Measurements from ENCODE around the gene MFN2. TPM values are rescaled to one million over a fixed set of nuclear protein-coding genes. Genes with fewer than 3 reads are reported as not detected.

Gene MFN2
- total RNA-seq, 1 donor from 2014 or later = 75.3 TPM

DNA sequence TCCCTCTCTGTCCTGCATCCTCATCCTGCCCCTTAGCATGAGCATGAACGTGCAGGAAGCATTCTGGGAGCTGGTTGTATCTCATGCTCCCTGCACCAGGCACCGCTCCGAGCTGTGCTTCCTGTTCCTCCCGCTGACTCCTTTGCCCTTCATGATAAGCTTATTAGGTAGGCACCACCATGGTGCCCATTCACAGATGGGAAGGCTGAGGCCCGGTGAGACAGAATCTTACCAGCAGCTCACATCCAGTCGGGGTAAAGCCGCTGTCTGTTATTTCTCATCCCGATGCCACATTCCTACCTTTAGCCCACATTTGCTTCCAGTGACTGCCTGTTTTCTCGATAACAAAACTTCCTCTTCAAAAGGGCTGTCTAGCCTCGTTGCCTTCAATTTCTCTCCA is 46.3 kb downstream of the MFN2 start:
- Histone ChIP-seq H3K27me3 (ENCODE audit: control insufficient read depth, insufficient read depth, low read length) (no peaks in the 10 kb centered on the region), H3K4me3 (ENCODE audit: low read depth, low read length) (no peak overlapping the region), H3K36me3 (ENCODE audit: control insufficient read depth, insufficient read depth, low read length) (peaks cover 26% of the 10 kb centered on the region)
- TF ChIP-seq, protein P1, sequence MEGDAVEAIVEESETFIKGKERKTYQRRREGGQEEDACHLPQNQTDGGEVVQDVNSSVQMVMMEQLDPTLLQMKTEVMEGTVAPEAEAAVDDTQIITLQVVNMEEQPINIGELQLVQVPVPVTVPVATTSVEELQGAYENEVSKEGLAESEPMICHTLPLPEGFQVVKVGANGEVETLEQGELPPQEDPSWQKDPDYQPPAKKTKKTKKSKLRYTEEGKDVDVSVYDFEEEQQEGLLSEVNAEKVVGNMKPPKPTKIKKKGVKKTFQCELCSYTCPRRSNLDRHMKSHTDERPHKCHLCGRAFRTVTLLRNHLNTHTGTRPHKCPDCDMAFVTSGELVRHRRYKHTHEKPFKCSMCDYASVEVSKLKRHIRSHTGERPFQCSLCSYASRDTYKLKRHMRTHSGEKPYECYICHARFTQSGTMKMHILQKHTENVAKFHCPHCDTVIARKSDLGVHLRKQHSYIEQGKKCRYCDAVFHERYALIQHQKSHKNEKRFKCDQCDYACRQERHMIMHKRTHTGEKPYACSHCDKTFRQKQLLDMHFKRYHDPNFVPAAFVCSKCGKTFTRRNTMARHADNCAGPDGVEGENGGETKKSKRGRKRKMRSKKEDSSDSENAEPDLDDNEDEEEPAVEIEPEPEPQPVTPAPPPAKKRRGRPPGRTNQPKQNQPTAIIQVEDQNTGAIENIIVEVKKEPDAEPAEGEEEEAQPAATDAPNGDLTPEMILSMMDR (IDR thresholded peaks at IDR 0.05; ENCODE audit: insufficient read depth, low read length, severe bottlenecking) = no peak
- DNase-seq (ENCODE audit: low read depth) (no peak), FAIRE-seq (peak; percentile 7)

DNA sequence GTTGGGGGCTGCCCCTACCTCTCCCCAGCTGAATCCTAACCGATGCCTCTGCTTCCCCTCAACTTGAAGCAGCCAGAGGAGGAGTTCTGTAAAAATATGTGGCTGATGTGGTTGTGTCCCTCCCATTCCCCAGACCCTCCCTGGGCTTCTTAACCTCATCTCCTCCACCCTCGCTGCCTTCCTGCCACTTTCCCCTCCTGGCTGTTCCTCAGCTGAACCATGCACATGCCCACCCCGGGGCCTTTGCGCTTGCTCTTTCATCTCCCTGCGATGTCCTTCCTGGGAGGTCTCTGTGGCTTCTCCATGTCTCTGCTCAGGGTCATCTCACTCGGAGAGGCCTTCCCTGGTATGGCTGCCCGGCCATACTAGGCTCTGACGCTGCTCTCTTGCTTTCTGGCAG is 48.0 kb downstream of the MFN2 start:
- FAIRE-seq = no peak
- DNase-seq (ENCODE audit: low read depth) = no peak
- Histone ChIP-seq H3K4me3 (ENCODE audit: low read depth, low read length) (no peak overlapping the region), H3K27me3 (ENCODE audit: control insufficient read depth, insufficient read depth, low read length) (no peaks in the 10 kb centered on the region), H3K36me3 (ENCODE audit: control insufficient read depth, insufficient read depth, low read length) (peaks cover 18% of the 10 kb centered on the region)
- TF ChIP-seq, protein P1 (IDR thresholded peaks at IDR 0.05; ENCODE audit: insufficient read depth, low read length, severe bottlenecking) = no peak

DNA sequence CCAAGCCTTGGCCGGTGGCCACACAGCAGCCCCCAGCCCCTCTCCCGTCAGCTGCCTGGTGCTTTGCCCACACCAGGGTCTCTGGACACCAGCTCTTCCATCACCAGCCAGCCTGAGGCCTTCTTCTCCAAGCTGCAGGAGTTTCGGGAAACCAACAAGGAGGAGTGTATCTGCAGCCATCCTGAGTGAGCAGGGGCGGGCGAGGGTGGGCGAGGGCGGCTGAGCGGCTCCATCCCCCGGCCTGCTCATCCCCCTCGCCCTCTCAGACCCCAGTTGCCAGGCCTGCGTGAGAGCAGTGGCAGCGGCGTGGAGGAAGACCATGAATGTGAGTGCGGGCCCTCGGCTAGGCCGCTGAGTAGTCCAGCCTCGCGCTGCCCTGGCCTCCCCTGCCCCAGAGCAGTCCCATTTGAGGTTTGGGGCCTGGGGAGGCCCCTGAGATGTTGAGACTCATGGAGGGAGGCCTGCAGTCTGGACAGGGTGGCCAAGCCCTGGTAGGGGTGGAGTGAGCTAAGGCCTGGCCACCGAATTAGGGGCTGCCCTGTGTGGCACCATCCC is 48.8 kb downstream of the MFN2 start:
- TF ChIP-seq, protein P1 (IDR thresholded peaks at IDR 0.05; ENCODE audit: insufficient read depth, low read length, severe bottlenecking) = no peak
- no peak for FAIRE-seq
- peaks cover 16% of the 10 kb centered on the region for H3K36me3 ChIP-seq (ENCODE audit: control insufficient read depth, insufficient read depth, low read length)
- no peak overlapping the region for H3K4me3 ChIP-seq (ENCODE audit: low read depth, low read length)
- no peak for DNase-seq (ENCODE audit: low read depth)
- H3K27me3 ChIP-seq (ENCODE audit: control insufficient read depth, insufficient read depth, low read length) = no peaks in the 10 kb centered on the region

DNA sequence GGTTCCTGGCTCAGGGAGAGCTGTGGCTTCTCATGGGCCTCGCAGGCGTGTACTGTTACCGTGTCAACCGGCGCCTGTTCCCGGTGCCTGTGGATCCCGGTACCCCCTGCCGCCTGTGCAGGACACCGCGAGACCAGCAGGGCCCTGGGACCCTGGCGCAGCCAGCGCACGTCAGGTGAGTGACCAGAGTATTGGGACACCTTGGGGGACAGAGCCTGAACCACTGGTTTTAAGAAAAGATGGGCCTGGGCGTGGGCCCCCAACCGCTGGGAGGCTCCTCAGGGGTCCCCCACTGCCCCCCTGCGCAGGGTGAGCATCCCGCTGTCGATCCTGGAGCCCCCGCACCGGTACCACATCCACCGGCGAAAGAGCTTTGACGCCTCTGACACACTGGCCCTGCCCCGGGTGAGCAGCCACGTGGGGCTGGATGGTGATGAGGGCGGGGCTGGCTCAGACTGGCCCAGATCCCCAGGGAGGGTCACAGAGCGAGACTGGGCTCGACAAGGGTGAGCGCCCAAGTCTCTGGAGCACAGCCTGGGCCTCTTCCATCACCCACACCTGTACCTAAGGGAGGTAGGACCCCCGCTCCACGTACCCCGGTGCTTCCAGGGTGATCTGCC is 49.6 kb downstream of the MFN2 start:
- no peaks in the 10 kb centered on the region for H3K27me3 ChIP-seq (ENCODE audit: control insufficient read depth, insufficient read depth, low read length)
- H3K4me3 ChIP-seq (ENCODE audit: low read depth, low read length) = no peak overlapping the region
- peaks cover 16% of the 10 kb centered on the region for H3K36me3 ChIP-seq (ENCODE audit: control insufficient read depth, insufficient read depth, low read length)
- FAIRE-seq (no peak), DNase-seq (ENCODE audit: low read depth) (no peak)
- TF ChIP-seq, protein P1 (IDR thresholded peaks at IDR 0.05; ENCODE audit: insufficient read depth, low read length, severe bottlenecking) = no peak

DNA sequence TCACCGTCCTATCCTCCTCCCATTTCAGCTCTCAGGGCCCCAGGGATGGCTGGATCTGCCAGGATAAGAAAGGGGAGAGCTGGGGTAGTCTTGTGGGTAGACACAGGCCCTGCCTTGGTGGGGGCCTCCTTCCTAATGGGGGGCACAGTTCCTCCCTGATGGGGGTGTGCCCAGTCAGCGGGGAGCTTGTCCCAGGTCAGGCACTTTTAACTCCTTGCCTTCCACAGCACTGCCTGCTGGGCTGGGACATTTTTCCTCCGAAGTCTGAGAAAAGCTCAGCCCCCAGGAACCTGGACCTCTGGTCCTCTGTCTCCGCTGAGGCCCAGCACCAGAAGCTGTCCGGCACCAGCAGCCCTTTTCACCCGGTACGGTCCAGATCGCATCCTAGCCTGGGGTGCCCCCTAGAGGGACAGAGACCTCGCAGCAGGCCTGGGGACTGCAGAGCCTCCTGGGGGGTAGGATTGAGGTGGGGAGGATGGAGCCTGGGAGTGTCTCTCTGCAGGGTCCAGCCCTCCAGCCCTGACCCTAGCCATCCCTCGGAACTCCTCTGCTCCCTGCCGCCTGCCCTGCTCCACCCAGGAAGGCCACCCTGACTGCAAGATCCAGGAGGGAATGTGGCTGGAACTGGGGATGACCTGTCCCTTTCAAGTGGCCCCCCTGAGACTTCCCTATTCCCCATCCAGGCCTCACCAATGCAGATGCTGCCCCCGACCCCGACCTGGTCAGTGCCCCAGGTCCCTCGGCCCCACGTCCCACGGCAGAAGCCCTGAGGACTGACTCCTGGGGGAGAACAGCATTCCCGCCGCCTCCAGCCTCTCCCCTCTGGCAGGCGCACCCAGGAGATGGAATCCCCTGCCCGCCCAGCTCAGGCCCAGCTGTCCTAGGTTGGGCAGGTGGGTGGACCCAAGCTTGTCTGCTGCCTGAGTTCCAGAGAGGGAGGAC is 51.1 kb downstream of the MFN2 start:
- FAIRE-seq = no peak

More for the DNA sequence above, 51.1 kb downstream of the MFN2 start:
- DNase-seq (ENCODE audit: low read depth) = peak; percentile 18
- Histone ChIP-seq H3K36me3 (ENCODE audit: control insufficient read depth, insufficient read depth, low read length) (peaks cover 15% of the 10 kb centered on the region), H3K27me3 (ENCODE audit: control insufficient read depth, insufficient read depth, low read length) (no peaks in the 10 kb centered on the region), H3K4me3 (ENCODE audit: low read depth, low read length) (no peak overlapping the region)
- TF ChIP-seq, protein P1 (IDR thresholded peaks at IDR 0.05; ENCODE audit: insufficient read depth, low read length, severe bottlenecking) = peak; percentile 52
